NCI-H345 treated with DMSO at 0.1 percent for 48 hours (cell line): Measurements from ENCODE around the gene BPIFB2.
"Not testable (repeated sequence)": the region's sequence is repeated elsewhere in the genome, so short reads cannot be mapped to it uniquely, and the experiment has no call there.

Experiments used
- DNase-seq: peaks from one replicate; lab custom pipeline; 2025; ENCODE audit not compliant: unreplicated experiment; lab: John Stamatoyannopoulos, UW

The BPIFB2 gene

DNA sequence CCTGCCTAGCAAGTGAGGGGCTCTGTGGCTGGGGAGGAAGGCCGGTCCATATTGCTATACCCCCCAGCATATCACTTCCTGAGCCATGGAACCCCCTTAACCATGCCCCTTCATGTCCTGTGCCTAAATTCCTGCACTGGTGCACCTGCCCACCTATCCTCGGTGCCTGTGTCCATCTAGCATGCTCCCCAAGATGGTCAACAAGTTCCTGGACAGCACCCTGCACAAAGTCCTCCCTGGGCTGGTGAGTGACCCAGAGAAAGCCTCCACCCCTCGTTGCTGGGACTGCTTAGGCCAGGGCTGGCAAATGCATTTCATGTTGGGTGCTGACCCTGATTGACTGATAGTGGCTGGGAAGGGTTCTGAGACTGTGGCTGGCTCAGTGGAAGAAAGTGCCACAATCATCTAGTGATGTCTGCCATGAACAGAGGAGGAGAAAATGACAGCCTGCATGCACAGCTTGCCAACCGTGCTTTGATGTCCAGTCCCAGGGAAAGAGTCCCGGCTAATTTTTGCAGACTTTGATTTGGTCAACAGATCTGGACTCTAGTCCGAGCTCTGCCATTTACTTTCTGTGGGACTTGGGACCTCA is 27.5 kb downstream of the BPIFB2 start:
- DNase-seq = no peak

DNA sequence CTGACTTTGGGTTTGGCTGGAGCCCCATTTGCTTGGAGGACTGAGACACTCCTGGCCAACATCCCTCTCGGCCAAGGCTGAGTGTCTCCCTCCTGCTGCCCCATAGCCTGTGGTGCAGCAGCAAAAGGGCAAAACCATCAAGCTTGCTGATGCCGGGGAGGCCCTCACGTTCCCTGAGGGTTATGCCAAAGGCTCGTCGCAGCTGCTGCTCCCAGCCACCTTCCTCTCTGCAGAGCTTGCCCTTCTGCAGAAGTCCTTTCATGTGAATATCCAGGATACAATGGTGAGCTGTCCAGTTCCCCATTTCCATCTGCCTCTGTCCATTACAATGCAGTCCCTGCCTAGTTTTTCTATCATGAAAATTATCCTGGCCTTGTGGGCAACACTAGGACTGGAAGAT is 30.0 kb downstream of the BPIFB2 start:
- DNase-seq = no peak

DNA sequence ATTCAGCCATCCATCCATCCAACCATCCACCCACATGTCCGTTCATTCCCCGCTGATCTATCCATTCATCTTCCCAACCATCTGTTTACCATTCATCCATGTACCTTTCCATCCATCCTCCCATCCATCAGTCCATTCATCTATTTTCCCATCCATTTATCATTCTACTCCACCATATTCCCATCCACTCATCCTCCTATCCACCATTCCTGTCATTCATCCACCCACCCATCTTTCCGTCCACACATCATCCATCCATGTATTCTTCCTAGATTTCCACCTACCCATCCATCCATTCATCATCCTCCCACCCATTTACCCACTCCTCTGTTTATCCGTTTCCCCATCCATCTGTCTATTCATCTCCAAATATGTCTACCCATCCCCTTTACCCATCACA is 30.7 kb downstream of the BPIFB2 start:
- DNase-seq = no peak

DNA sequence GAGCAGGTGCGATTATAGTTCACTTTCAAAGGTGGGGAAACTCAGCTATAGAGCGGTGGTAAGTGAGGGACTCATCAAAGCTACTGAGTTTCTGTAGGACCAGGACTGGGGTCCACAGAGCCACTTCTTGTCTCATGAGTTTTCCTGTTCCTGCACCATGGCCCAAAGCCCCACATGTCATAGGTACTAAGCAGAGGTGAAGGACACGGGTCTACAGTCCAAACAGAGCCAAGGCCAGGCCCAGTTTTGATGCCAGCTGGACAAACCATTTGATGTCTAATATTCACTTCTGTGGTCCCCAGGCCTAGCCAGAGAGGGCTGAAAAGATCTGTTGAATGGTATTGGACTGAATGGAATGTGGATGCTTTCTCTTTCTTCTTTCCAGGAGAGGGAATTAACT is 34.9 kb downstream of the BPIFB2 start:
- DNase-seq = no peak

DNA sequence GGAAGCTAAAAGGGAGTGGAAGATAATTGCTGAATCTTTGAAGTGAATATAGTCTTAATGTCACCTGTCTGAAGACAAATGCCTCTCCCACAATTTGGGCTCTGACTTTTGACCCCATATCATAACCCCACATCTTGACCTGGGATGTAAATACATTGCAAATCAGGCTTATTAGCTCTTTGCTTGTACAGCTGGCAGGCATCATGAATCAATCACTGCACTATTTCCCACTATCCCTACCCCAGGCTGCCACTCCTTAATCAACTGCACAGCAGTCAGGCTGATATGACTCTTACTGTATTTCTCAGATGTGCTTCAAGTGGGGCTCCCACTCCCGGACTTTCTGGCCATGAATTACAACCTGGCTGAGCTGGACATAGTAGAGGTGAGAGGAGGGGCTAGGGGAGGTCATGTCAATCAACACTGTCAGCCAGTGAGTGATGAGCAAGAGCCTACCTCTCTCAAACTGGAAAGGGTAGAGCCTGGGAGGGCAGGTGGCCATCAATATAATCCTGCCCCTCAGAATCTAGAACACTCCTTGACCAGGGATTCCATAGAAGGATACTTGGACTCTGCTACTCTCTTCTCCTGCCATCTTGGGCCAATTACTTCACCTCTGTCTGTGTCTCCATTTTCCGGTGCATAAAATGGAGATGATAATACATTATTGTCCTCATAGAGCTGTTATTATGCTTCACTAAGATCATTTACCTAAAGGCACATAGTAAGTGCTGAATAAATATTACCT is 35.7 kb downstream of the BPIFB2 start:
- no peak for DNase-seq

DNA sequence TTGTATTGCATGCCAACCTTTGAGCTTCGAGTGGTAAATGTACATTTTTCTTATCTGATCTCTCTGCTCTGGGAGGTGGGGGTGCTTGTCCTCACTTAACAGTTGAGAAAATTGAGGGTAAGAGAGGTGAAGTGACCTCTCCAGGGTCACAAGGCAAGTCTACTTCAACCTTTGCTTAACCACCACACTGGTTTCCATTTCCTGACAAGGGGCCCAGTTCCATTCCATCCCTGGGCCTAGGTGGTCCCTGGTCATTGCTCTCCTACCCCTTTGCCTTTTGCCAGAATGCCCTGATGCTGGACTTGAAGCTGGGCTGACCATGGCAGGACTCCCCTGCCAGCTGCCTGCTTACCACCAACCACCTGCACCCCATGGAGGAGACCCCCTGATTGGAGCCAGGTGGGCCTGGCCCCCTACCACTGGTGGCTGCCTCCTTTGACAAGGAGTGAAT is 36.3 kb downstream of the BPIFB2 start:
- no peak for DNase-seq

DNA sequence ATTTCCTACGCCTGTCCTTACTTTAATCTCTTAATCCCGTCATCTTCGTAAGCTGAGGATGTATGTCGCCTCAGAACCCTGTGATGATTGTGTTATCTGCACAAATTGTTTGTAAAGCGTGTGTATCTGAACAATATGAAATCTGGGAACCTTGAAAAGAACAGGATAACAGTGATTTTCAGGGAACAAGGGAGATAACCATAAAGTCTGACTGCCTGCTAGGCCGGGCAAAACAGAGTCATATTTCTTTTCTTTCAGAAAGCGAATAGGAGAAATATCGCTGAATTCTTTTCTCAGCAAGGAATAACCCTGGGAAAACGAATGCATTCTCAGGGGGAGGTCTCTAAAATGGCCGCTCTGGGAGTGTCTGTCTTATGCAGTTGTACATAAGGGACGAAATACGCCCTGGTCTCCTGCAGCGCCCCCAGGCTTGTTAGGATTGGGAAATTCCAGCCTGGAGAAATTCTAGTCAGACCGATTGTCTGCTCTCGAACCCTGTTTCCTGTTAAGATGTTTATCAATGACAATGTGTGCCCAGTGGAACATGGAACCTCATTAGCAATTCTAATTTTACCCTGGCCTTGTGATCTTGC is 37.7 kb downstream of the BPIFB2 start:
- not testable (repeated sequence) for DNase-seq

DNA sequence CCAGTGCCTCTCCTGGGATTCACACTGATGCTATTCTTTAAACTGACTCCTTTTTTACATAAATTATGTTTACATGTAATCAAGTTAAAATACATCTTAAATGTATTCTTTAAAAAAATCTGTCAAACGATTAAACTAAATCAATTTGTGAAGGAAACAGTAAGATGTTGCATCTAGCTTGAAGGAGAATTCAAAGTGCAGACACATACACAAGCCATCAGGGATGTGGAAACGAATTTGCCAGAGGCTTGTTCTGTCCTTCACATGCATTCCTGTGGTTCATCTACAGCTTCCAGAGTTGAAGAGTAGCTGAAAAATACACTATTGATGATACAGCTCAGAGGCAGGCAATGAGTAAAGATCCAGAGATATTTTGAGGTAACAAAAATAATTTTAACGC is 38.9 kb downstream of the BPIFB2 start:
- DNase-seq = no peak

DNA sequence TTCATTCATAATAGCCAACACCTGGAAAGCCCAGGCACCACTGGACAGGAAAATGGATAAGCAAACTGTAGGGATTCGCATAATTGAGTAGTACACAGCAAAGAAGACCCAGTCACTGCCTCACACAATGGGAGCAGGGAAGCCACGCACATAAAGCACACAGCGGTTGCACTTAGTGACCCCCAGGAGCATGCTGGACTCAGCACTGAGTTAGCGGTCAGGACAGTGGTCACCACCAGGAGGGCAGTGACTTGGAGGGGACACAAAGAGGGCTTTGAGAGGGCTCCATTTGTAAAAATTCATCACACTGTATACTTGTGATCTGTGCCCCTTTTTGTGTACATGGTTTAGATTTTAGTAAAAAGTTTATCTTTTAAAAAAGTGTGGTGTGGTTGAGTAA is 43.8 kb downstream of the BPIFB2 start:
- no peak for DNase-seq

DNA sequence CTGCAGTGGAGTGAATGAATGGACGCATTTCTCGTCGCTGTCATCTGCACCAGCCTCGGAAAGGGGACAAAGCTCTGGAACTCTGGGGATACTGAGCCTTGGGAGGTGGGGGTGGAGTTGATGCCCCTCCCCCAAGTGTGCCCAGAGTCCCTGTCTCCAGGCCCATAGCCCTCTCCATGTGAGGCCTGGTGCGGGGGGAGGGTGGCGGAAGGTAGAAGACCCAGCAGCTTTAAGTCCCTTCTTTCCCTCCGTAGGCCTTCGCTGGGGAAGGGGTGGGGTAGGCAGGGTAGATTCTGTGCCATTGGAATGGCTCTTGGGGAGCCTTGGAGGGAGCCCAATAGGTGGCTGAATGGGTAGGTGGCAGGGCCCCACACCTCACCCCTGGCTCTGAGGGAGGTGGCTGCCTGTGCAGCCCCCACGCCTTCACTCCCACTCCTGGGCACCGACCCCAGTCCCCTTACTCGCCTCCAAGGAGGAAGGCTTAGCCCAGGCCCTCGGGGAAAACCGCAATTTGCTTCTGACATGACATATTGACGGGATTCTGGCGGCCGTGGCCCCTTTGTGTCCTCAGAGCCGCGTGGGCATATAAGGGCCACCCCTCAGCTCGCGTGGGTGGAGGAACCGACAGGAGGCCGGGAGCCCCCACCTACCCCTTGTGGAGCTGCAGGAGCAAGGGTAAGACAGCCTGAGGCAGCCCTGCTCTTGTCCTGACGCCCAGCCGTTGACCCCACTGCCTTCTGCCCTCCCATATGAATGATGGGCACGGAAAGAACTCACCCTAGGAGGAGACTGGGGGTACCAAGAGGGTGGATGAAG is 46.0 kb downstream of the BPIFB2 start, which contains the start of gene BPIFB3:
Gene BPIFB3, plus strand, starts transcription at position 613 of the 816 bp plus-strand sequence. CDS start 1,533 bp downstream, outside the sequence.
- DNase-seq = no peak

DNA sequence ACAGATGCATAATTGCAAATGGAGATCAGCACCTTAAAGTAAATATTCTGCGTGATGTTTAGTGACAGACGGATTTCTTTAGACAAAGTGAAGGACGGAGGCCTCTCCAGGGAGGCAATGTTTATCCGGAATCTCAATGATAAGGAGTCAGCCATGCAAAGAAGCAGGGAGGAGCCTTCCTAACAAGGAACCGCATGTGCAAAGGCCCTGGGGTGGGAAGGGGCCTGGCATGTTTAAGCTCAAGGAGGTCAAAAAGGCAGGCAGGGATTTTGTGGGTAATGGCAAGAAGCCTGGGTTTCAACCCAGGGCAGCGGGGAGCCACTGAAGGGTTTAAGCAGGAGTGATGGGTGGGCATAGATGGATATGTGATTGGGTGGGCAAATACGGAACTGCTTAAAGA is 46.9 kb downstream of the BPIFB2 start:
- no peak for DNase-seq

DNA sequence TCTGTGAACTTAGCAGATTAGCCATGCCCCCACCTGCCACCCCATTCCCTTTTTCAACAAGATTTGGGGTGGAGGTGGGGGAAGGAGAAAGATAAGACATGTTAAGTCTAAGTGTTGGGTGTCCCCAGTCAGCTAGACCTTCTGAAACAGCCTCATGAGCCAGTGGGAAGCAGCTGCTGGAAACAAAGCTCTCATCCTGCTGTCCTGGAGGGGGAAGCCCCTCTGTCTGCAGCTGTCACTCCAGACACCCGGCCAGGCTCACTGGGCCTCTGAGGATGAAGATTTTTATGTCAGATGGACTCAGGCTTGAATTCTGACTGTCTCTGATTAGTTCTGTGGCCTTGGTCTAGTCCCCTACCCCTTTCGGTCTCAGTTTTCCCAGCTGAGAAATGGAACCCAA is 47.3 kb downstream of the BPIFB2 start:
- DNase-seq = no peak

DNA sequence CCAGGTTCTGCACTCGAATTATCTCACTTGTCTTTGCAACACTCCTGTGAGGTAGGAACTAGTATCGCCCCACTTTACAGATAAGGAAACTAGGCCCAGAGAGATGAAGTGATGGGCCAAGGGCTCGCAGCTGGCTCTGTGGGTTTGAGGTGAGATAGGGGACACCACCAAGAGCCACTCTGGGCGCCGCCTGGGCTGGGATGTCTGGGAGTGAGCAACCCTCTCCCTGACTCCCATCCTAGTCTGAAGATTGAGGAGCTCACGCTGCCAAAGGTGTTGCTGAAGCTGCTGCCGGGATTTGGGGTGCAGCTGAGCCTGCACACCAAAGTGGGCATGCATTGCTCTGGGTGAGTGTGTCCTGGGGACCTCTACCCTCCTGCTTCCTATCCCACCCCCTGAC is 51.6 kb downstream of the BPIFB2 start:
- DNase-seq = no peak

DNA sequence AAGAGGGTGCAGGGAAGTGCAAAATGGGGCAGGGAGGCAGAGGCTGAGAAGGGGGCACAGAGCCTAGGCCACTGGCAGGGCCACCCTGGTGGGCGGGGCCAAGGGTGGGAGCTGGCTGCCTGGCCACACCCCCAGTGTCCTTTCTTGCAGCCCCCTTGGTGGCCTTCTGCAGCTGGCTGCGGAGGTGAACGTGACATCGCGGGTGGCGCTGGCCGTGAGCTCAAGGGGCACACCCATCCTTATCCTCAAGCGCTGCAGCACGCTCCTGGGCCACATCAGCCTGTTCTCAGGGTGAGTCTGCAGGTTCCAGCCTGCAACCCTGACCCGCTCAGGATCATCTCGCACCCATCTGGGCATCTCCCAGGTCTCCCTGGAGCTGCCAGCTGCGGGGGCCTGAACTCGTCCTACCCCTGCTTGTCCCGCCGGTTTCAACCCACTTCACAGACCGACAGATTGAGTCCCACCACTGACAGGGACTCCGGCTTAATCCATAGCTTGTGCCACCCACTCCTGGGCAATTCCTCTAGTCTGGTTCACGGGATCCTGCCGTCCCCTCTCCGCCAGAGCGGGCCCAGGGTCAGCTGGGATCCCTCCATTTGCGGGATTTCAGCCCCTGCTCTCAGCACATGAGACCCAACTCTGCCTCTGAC is 52.4 kb downstream of the BPIFB2 start:
- no peak for DNase-seq

DNA sequence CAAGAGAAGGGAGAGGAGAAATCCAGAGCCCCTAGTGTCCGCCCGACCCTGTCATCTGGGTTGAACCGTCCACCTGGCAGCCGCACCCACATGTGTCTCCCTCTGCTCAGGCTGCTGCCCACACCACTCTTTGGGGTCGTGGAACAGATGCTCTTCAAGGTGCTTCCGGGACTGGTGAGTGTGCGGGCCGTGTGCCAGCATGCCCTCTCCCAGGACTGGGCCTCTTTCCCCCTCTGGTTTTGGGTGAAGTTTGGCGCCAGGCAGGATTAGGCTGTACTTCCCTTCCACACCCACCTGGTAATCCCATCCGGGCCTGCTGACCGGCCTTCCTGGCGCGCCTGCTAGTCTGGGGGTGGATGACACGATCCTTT is 54.1 kb downstream of the BPIFB2 start:
- no peak for DNase-seq

DNA sequence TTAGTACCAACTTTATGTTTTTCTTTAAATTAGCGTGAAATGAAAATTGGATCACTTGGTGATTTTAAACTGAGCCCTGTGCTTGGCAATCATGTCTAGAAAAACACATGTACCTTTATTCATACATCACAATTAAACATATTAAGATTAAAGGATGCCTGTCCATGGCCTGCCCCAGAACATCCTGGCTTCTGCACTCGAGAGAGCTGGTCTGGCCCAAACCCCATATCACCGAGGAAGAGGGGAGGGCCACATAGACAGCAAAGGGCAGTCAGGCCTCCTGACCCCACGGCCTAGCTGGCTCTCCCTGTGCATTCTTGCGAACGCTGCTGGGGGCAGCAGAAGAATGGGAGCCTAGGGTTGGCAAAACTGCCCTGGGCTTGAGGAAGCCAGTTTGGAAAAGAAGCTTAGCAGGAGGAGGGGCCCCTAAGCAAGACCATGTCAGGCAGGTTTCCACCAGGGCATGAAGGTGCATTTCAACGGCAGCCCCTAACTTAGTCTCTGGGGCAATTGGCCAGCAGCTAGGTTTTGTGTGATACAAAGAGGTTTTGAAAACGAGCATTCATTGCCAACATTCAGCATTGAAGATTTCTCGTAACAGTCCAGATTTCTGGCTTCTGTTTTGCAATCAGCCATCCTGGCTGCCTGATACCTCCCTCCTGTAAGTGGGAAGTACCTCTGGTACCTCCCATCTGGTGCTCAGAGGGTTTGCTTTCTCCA is 54.8 kb downstream of the BPIFB2 start:
- DNase-seq = no peak

DNA sequence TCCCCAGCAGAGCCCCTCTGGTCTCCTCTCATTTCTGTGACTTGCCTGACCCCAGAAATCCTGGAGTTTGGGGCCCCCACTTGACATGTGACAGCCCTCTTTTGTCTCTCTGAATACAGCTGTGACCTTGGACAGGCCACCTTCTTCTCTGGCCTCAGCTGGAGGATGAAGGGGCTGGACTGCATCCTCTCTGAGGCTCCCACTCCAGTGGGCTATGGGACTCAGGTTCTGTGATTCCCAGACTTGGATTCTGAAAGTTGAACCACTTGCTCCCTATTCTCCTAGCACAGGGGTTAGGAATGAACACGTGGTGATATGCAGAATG is 55.3 kb downstream of the BPIFB2 start:
- DNase-seq = no peak

DNA sequence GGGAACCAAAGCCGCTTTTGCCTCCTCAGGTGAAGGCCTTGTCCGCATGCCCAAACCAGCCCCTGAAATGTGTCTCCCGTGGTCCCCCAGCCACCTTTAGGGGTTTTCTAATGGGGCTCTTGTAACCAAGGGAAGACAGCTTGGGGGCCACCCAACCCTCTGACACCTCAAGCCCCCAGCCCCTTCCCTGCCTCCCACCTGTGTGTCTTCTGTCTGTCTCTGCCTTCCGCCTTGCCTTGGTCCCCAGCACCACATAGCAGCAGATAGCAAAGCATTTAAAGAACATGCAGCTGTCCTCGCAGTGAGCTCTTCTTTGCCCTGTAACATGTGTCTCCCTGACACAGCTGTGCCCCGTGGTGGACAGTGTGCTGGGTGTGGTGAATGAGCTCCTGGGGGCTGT is 55.8 kb downstream of the BPIFB2 start:
- no peak for DNase-seq

DNA sequence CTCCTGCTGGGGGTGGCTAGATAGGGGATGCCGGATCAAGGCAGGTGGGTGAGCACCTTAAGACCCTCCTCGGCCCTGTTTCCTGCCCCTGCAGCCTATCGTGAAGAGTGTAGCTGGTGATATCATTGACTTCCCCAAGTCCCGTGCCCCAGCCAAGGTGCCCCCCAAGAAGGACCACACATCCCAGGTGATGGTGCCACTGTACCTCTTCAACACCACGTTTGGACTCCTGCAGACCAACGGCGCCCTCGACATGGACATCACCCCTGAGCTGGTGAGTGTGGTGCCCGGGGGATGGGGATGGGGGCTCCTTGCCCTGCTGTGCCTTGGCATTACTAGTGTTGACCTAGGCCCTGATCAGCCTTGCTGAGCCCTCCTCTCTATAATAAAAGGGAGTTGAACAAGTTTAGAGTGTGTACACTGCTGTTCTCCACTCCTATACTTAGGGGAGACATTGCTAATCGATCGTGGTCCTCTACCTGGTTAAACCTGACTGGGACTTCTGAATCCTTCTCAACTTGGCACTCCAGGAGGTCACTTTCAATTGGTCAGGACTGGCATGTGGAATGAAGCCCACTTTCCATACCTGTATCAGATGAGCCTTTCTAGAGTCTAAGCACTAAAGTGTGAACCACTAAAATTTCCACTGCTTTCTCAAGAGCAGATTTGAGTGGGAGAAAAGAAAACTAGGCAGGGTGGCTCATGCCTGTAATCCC is 57.2 kb downstream of the BPIFB2 start:
- DNase-seq = no peak

DNA sequence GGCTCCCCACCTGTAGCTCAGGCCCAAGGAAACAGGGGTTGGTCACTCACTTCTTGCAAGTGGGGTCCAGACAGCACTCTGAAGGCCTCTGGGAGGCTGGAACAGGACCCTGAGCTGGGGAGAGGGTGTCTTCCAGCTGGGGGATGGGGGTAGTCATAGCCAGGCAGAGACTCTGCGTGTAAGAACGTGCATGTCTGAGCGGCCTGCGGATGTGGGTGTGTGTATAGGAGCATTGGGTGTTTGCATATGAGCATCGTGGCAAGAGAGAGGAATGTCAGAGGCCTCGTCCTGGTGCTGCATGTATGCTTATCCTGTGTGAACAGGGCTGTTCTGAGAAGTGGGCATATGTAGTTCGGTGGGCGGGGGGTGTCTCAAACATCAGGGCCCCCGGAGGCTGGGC is 58.3 kb downstream of the BPIFB2 start:
- no peak for DNase-seq
